HG03025 (cell line): Measurements from ENCODE around the gene ADK.

Experiments used
- ATAC-seq: cut with Tn5 transposase; IDR thresholded peaks from one replicate; pipeline ENCODE4 v1.9.1; 2021; ENCODE audit warnings: mild to moderate bottlenecking, moderate library complexity; ENCODE audit not compliant: unreplicated experiment, low FRiP score

Gene ADK

DNA sequence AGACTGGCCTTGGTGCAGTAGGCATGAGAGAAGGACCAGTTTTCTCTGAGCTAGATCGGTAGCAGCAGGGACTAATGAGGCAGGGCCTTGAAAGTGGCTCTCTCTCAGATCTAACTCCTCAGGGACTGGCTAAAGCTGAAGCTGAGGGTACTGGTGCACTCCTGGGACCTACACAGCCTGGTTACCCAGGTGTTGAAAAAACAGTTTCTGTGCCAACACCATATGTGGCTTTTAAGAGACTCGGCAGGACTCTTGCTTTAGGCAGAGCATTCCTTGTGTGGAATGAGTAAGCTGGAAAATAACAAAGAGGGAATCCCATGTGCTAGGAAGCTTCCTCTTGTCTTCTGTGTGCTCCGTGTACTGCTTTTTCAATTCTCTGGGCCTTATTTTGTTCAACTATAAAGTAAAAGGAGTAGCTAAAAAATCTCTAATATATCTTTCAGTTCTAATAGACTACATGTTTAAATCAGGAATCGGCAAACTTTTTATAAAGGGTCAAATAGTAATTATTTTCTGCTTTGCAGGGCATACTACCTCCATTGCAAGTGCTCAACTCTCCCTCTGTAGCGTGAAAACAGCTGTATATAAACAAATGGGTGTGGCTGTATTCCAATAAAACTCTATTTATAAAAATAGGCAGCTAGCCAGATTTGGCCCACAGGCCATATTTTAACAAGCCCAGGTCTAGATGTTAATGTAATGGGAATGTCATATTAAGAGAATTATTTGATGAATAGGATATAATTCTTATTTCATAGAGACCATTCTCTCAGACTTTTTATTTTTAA is 489.3 kb downstream of the ADK start:
- no peak for ATAC-seq

DNA sequence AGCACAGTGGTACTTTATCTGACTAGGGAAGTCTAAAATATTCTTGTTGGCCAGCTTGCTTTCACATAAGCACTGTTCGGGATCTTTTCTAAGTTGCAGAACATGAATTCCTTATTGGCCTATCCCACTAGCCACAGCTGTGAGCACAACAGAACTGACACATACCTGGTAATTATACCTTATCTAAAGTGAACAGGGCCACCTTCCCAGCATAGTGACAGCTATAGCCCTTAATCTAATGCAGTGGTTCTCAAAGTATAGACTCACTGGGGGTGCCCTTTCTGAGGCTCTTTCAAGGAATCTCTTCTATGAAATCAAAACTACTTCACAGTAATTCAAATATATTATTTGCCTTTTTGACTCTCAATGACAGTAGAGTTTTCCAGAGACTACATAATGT is 490.6 kb downstream of the ADK start:
- no peak for ATAC-seq

DNA sequence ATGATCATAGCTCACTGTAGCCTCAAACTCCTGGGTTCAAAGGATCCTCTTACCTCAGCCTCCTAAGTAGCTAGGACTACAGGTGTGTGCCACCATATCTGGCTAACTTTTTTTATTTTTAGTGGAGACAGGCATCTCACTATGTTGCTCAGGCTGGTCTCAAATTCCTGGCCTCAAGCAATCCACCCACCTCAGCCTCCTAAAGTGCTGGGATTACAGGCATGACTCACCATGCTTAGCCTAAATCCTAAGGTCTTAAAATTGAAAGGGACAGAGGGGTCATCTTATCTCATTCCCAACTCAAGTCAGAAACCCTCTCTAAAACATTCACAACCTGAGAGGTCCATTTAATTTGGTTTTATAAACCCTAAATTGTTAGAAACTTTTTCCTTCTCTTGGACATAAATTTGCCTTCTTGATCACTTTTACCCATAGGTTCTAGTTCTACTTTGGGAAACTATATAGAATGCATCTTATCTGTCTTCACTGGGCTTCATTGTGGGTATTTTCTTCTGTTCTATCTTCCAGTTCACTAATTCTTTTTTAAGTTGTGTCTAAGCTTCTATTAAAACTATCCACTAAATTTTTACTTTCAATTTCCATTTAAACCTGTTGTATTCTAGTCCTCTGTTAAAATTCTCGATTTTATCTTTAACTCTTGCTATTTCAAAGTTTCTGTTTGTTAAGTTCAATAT is 492.0 kb downstream of the ADK start:
- no peak for ATAC-seq

DNA sequence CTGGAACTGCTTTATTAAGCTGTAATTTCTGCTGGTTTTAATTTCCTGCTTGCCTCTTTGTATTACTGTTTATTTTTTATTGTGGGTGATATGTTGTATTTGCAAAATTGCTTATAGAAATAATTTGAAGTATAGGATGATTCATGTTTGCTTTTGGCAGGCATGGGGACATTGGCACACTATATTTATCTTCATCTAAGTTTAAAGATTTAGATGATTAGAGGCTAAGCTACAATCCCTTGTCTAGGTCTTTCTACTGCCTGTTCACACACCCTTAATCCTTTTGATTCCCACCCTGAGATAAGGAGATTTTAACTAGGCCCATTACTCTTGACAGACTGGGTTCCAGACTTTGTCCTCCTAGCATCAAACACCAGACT is 492.6 kb downstream of the ADK start:
- ATAC-seq: no peak

DNA sequence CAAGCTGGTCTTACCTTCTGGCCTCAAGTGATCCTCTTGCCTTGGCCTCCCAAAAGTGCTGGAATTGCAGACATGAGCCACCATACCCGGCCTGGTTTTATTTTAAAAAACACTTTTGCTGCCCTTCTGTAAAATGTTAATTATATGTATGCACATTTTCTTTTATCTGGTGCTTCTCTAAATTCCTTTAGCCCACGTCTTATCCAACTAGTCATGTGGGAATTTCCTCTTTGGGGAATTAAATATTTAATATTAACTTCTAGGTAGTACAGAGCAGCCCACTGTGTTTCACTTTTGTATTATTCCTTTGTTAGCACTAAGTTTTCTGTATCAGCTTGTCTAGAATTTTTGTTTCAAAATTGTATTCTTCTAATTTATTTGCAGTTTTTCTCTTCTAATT is 493.7 kb downstream of the ADK start:
- no peak for ATAC-seq

DNA sequence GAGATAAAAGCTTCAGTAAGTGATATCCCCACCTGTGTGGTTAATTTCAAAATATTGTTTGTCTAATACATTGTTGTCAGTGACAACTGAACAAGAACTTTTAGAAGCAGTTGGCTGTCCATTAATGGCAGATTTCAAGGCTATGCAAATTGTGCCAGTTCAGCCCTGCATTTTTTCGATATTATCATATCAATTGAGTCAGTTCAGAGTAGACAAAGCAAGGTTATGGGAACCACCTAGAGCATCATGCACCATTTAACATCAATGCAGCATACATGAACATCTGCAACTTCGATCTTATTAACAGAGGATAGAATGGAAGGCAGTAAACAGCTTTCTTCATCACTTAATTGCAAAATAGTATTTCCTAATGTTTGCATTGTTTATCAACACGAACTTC is 494.7 kb downstream of the ADK start:
- no peak for ATAC-seq

DNA sequence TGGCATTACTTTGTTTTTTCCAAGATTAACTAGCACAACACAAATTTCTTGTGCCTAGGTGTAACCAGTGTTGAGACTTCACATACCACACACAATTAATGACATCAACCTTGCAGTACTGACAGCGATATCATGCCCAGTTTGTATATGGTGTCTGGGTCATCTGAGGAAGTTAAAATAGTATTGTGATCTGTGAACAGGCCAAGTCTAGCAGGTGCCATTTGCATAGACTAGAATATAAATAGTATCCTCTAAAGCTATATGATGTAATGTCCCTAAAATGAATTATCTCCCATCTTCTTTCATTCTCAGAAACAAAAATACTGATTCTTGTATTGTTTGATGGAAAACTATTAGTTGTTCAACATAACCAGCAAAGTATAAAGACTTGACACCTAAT is 499.6 kb downstream of the ADK start:
- ATAC-seq: no peak

DNA sequence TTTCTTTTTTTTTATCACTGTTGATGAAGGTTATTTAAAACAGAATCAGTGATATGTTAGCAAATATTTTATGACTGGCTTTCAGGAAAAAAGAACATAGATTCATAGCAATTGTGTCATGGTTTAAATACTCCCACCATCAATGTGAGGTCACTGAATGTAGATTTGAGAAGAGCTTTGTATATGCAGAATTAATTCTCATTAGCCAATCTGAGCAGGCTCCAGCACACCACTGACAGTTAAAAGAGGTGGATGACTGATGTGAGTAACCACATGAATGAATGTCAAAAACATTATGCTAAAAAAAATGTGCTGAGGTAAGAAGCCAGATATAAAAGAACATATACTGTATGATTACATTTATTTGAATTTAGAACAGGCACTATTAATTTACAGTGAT is 500.5 kb downstream of the ADK start:
- no peak for ATAC-seq

DNA sequence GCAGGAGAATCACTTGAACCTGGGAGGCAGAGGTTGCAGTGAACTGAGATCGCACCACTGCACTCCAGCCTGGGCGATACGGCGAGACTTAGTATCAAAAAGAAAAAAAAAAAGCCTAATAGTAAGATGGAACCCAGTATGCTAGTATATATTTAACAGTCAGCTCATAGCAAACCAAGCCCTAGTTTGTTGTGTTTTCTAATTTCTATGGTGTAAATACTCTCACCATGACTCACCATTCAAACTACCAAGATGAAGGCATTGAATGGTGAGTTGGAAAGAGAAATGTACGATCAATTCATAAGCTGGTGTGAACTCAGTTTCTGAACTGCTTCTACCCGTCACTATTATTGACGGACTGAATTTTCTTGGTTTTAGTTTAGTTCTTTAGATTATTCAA is 501.6 kb downstream of the ADK start:
- ATAC-seq: no peak

DNA sequence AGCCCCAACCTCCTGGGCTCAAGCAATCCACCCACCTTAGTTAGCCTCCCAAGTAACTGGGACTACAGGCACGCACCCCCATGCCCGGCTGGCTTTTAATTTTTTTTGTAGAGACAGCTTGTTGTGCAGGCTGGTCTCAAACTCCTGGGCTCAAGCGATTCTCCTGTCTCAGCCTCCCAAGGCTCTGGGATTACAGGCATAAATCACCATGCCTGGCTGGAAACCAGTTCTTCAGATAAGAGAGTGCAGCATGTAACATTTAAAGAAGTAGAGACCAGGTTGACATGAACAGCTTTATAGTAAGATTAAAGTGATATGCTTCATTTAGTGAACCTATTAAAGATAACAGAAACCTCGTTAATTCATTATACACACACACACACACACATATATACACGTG is 507.5 kb downstream of the ADK start:
- no peak for ATAC-seq

DNA sequence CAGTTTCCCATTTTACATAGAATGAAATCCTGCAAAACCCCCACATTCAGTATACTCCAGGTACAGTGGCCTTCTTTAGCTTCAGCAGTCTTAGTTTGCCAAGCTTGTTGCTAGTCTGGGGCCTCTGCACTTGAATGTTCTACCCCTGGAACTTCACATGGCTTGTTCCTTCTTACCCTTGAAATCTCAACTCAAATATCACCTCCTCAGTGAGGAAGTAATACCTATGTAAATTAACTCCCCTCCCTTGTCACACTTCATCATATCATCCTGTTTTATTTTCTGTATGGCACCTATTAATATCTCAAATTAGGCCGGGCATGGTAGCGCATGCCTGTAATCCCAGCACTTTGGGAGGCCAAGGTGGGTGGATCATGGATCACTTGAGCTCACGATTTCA is 511.6 kb downstream of the ADK start:
- no peak for ATAC-seq

DNA sequence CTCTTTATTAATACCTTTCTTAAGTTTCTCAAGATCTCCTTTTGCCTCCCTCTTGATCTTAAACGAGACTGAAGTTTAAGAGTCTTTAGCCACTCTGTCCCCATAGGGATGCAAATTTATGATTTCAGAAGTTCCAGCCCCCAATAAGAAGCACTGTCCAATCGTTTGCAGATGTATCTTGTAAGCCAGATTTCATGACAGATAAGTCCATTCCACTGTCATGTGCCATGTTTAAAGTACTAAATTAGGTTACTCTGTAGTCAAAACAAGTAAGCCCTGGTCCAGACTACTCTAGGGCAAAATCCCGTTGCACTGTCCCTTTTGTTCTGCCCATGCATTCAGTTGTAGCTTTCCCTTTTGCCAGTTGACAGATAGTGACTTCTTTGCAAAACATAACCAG is 518.2 kb downstream of the ADK start:
- ATAC-seq: no peak

DNA sequence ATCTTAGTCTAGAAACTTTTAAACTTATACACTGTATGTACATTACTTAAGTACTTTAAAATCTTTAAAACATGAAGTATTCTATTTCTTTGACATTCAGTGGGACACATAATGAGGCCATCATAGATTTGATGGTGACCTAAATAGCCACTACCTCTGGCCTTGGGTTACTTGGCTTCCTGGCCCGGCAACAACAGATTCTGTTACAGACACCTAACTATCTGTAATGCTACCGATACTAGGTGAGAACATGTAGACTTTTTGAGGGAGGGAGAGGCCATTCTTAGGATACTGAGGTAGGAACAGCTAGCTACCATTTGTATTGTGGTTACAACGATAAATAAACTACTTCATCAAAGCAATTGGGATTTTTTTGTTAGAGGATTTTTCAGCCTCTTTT is 520.7 kb downstream of the ADK start:
- ATAC-seq: no peak

DNA sequence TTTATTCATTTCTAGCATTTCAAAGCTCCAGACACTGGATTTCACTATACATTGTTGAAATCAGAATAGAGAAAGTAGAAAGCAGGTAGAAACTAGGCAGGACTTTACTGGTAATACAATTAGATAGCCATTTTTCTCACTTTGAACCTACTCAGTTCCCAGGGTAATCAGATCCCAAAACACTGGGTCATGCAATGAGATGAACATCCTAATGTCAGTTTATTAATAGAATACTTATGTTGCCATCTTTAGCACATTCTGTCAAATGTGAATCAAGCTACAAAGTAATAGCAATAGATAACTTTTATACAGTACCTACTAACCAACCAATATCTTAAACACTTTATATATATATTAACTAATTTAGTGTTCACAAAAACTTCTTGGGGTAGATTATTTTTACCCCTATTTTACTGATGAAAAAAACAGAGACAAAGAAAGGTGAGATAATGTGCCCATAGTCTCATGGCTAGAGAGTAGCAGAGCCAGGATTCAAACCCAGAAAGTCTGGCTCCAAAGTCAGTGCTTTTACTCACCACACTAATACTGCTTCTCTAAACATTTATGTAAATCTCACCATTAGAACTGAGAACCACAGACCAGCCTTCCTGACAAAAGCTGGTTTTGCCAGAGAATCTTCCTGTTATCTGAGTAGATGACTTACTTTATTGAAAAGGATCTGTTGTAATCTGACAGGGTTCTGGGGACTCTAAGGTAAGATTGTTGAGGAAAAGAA is 521.6 kb downstream of the ADK start:
- ATAC-seq: no peak

DNA sequence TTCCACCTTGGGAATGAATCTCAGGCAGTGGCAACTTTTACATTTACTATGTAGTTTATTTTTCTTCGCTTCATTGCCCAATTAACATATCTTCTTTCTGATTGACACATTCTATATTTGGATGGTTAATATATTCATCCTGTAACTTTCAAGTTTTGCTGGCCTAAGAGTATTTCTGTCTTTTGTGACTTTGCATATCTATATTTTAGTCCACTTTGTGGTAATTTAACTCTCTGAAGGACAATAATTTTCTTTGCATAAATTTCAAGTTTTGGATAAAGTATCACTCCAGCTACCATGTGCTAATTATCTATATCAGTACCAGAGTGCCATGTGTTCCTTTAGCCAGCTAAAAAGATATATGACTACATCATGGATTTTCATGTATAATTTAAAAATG is 523.9 kb downstream of the ADK start:
- no peak for ATAC-seq

DNA sequence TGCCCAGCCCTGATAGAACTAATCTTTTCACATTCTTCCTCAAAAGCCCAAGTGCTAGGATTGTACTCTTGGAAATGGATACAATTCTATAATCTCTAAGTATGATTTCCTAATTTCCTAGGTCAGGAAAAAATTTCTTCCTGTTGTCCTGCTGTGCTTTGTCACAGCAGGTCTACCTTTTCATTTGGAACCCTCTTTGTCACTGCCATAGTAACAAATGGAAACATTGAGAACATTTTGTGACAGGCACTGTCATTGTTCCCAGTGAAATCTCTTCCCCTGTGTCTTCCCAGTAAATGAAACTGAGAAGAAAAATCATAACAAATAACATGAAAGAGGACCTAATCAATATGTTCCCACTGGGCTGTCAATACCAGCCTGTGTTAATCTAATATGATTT is 524.5 kb downstream of the ADK start:
- no peak for ATAC-seq

DNA sequence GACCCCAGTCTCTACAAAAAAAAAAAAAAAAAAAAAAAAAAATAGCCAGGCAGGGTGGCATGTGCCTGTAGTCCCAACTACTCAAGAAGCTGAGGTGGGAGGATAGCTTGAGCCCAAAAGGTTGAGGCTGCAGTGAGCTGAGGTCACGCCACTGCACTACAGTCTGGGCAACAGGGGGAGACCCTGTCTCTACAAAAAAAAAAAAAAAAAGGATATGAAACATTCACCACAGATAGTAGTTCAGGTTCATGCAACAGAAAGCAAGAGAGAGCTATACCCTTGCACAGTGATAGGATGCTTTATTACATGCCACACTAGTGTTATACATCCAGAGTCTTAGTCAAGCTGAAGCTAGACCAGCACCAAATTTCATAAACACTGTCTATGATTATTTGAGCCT is 526.9 kb downstream of the ADK start:
- peak; percentile 67 for ATAC-seq

DNA sequence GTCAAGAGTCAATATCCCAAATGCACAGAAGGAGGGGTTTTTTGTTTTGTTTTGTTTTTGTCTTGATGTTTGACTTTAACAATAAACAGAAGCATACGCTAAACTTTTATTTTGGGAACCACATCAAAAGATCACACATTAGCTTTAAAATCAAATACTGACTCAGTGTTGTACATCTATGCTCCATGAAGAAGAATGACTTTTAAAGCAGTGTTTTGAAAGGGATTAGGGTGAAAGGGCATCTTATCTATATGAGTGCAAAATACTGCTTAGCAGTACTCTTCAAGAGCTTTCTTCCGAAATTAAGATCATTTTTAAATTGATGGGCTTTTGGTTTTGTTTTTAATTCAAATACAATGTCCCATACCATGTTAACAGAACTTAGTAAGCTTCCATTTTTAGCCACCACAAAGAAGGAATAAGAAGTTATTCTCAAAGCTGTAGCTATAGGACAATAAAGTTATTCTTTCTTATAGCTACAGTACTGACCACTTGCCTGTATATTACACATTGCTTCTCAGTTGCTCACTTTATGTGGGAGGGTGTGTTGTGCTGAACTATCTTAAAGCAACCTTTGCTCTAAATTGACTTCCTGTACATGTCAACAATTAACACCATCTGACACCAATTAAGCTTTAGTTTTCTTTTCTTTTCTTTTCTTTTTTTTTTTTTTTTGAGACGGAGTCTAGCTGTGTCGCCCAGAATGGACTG is 531.1 kb downstream of the ADK start:
- no peak for ATAC-seq

DNA sequence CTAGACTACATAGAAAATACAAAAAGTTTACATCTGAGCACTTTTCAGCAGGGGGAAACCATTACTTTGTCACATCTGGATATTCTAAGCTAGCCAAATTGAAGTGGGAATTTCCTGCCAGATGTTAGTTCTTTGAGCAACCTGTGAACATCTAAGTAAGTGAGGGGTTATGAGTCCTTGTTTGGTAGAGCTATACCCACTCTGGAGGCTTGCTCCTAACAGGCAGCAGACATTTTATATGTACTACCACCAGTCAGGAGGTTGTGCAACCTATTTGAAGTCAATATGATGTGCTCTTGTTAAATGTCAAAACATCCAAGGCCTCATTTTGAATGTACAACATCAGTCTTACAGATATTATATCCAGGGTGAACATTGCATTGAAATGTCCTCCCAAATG is 532.0 kb downstream of the ADK start:
- ATAC-seq: no peak

DNA sequence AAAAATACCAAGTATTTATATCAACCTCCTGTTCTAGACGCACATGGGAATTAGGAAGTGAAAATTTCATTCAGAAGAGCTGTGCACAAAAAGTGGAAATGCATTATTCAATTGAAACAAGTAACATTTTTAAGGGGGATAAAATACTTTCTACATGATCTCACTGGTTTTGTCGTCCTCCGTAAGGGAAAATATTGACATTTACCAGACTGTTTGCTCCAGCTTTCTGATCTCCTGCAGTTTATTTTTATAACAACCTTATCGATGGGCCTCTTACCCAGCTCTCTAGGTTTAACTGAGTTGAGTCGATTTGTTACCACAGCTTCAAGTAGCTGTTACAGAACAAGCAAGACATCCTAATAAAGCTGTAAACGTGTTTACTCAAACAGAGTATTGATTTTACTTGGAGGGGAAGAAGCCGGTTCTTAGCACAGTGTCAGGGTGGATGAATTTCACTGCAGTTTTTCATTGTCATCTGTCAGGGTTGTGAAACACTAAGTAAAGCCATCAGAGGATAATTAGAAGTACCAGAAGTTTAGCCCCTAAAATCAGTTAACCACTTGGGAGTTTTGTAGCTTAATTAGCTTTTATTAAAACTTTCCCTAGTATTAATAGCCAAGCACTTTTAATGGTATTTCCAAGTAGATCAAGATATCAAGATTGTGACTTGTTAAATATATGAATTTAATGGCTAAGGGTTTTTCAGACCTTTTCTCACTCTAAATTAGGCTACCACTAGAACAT is 532.8 kb downstream of the ADK start:
- no peak for ATAC-seq
